NCI-H2081 (cell line): ENCODE results near the gene UBL3.

Experiments used
- DNase-seq, 2 experiments: peaks; one replicate each; lab custom pipeline; 2025; lab: John Stamatoyannopoulos, UW

Gene UBL3

GRCh38 chr13:29857085-29857484 lies 6.7 kb upstream of the UBL3 start:
- no peak for DNase-seq

- DNase-seq: no peak
These were observed 6.0 kb upstream of the UBL3 start for GRCh38 chr13:29856426-29856825.

- DNase-seq: no peak
These were observed 5.4 kb upstream of the UBL3 start for GRCh38 chr13:29855784-29856183.

DNA sequence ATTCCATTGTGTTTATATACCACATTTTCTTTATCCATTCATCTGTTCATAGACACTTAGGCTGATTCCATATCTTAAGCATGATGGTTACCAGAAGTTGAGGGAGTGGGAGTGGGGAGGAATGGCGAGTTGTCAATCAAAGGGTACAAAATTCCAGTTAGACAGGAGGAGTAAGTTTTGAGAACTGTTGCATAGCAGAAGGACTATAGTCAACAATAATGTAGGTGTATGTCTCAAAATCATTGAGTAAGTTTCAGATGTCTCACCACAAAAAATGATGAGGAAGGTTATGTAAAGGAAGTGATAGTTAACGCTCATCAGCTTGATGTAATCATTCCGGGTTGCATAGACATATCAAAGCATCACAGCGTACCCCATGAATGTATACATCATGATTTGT lies 4.6 kb upstream of the UBL3 start:
- DNase-seq: no peak

GRCh38 chr13:29853131-29853530 lies 2.7 kb upstream of the UBL3 start:
- DNase-seq: no peak

- DNase-seq: no peak
These were observed 2.1 kb upstream of the UBL3 start for GRCh38 chr13:29852472-29853054.

DNA sequence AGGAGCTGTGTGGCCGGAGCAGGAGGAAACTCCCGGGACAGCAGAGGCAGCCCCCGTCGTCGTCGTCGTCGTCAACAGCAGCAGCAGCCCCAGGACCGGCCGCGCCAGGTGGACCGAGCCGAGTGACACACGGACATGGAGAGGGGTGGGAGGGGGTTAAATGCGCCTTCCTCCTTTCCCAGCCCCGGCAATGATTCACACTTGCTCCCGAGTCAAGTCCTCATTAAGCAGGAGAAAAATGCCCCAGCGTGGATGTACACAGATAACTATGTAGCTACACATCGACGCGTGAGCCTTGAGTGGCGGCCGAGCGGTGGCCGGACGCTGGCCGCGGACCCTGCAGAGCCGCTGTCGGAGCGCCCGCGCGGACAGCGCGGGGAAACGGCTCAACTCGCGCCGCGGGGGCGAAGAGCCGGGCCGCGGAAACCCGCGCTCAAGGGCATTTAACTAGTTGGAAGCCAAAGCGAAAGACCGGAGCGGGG lies 645 bp downstream of the UBL3 start:
- DNase-seq: peak in 1 of 2 experiments; percentile 60

GRCh38 chr13:29849071-29849631 lies 1.3 kb downstream of the UBL3 start:
- peak in 1 of 2 experiments; percentile 26 for DNase-seq

GRCh38 chr13:29847501-29847983 lies 2.9 kb downstream of the UBL3 start:
- DNase-seq: peak in 1 of 2 experiments; percentile 12

- no peak for DNase-seq
These were observed 3.8 kb downstream of the UBL3 start for GRCh38 chr13:29846475-29847256.

- peak in 1 of 2 experiments; percentile 2 for DNase-seq
These were observed 4.9 kb downstream of the UBL3 start for GRCh38 chr13:29845440-29846056.

DNA sequence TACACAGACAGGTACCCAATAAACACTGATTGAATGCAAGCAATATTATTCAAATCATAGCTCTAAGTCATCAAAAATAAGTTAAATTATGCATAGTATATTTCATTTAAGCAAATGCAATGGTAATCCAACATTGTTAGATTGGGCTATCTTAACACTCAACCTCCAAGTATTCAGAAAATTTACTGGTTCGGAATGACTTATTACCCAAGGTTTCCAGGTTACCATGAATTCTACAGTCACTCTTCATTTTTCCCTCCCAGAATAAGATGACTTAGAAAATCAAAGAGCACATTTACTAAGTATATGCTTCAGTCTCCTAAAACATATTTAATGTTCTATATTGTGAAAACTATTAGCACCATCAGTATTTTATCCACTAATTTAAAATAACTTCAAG lies 6.0 kb downstream of the UBL3 start:
- DNase-seq: no peak

DNA sequence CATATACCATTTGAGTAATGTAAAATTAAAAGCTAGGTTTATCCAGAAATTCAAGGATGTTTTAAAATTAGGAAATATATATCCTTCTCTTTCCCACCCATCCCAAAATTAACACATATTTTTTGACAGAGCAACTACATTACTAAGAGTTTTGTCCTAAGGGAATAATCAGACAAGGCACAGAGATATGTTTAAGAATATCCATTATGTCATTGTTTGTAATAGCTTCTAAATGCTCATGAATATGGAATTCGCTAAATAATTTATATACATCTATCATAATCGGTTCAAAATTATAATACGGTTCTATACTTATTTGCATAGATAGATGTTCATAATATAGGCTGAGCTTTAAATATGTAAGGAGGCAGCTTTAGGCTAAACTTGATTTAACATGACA lies 9.8 kb downstream of the UBL3 start:
- DNase-seq: no peak

- DNase-seq: no peak
These were observed 14.9 kb downstream of the UBL3 start for GRCh38 chr13:29835280-29836061.

GRCh38 chr13:29832761-29833298 lies 17.6 kb downstream of the UBL3 start:
- no peak for DNase-seq

GRCh38 chr13:29830000-29830399 lies 20.4 kb downstream of the UBL3 start:
- DNase-seq: no peak

GRCh38 chr13:29819143-29819542 lies 31.3 kb downstream of the UBL3 start:
- DNase-seq: no peak

DNA sequence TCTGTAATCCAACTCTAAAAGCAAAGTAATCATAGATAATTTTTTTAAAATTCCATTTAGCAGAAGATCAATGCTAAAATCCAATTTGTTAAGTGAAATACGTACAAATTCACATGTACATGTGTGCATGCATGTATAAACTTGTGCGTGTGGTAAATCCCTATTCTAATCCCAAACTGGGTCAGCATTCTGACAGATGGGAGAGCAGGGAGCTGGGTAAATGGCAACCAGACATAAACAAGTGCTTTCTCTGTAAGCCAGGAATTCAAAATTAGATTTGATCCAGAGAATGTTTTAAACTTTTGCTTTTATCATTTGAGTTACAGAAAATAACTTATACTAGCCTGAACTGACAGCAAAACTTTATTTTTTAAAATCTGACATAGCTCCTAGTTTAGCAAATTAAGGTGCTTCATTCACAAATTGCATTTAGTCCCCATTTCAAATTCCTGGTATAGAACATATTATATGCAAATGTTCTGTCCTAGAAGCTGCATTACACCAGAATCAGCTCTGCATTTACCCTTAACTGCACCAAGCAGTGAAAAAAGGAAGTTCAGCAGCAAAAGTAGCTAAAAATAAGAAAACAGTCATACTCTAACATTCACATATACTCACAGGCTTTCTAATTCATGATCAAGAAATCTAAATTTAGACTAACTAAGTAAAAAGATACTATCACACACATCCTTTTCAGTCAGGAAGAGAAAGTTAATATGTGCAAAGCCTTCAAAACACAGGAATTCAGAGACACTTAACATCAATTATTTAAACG lies 32.6 kb downstream of the UBL3 start:
- DNase-seq: no peak

- no peak for DNase-seq
These were observed 33.7 kb downstream of the UBL3 start for GRCh38 chr13:29816715-29817114.

DNA sequence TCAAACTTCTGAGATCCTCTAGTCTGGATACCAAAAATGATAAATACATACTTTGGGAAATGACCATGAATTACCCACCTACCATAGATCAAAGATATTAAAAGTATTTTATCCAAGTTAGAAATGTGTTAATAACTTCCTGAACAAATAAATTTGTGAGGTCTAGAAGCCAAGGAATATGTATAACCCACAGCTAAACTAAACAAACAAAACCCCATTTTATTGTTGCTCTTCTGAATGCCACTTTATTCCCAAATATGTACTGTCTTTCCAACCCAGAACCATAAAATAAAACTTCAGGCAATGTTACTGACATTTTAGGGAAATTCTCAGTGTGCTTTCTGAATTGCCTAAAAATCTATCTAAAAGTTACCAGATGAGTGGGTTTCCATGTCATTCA lies 35.1 kb downstream of the UBL3 start:
- DNase-seq: no peak

GRCh38 chr13:29810898-29811297 lies 39.5 kb downstream of the UBL3 start:
- DNase-seq: no peak
